Activated CD4-positive, alpha-beta T cell treated with anti-CD3 and anti-CD28 coated beads for 4 hours (primary cell): ENCODE results near the gene MRPL55.
A peak's percentile ranks its signal among the peaks of the same experiment; 100 is the strongest.

Source experiments
- DNase-seq, 2 donors: peaks; one replicate each; pipeline ENCODE4 v3.0.0-alpha.2; 2020

The MRPL55 gene

DNA sequence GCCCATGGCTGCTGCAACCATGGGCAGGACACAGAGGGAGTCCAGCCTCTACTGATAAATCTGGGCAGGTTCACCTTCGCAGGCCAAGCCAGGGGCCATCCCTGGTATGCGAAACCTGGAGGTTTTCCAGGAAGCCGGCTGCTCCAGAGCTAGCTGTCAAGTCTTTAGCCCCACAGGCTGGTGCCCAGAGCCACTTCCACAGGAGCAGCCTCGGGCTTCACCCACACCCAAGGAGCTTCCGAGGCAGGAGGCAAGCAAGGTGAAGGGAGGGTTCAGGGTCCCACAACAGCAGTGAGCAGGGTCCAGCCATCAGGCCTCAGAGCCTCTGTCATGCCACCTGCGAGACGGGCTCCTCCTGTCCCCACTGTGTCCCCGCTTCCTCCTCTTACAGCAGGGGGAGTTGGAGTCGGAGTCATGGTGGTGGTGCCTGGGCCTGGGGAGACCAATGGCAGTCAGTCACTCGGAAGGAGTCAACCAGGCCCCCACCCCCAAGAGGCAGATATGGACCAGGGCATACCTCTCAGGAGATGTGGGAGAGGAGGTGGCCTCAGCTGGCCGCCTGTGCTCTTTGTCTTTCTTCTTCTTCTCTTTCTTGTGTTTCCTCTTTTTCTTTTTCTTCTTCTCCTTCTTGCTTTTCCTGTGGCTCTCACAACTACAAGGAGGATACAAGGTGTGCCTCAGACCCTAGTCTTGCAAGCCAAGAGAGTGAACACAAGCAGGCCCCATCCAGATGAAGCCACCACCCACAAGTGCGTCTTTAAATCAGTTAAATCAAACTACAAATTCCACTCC lies 8.1 kb downstream of the MRPL55 start:
- DNase-seq: no peak

DNA sequence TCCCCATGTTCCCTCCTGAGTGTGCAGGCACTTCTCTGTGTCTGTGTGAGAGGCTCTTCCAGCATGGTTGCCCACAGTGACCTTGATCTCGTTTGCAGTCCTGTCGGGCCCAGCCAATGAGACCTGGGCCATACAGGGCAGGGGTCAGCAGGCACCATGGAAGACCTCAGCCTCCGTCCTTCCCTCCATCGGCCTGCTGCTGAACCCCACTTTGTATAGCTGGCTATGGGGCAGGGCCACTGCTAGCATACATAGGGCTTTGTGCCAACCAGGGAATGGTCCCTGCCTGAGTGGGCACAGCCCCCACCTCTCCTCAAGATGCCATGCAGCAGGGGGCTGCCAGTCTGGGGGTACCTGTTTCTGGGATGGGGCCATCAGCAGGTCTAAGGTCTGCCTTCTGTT lies 9.8 kb downstream of the MRPL55 start:
- no peak for DNase-seq

DNA sequence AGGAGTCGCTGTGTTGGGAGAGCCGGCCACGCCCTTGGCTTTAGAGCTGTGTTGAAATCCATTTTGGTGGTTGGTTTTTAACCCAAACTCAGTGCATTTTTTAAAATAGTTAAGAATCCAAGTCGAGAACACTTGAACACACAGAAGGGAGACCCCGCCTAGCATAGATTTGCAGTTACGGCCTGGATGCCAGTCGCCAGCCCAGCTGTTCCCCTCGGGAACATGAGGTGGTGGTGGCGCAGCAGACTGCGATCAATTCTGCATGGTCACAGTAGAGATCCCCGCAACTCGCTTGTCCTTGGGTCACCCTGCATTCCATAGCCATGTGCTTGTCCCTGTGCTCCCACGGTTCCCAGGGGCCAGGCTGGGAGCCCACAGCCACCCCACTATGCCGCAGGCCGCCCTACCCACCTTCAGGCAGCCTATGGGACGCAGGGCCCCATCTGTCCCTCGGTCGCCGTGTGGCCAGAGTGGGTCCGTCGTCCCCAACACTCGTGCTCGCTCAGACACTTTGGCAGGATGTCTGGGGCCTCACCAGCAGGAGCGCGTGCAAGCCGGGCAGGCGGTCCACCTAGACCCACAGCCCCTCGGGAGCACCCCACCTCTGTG lies 10.7 kb downstream of the MRPL55 start:
- no peak for DNase-seq

DNA sequence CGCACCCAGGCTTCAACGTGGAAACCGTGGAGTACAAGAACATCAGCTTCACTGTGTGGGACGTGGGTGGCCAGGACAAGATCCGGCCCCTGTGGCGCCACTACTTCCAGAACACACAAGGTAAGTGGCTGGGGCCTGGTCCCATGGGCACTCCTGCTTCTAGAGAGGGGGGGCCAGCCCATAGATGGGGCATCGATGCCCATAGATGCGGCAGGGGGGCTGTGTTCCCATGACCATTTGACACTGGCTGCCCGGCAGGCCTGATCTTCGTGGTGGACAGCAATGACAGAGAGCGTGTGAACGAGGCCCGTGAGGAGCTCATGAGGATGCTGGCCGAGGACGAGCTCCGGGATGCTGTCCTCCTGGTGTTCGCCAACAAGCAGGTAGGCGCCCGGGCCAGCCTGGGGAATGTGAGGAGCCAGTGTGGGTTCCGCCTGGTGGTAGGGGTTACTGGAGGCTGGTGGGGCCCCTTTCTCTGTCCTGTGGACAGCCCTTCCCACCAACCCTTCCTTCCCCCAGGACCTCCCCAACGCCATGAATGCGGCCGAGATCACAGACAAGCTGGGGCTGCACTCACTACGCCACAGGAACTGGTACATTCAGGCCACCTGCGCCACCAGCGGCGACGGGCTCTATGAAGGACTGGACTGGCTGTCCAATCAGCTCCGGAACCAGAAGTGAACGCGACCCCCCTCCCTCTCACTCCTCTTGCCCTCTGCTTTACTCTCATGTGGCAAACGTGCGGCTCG lies 11.6 kb downstream of the MRPL55 start:
- DNase-seq: peak in 1 of 2 donors; percentile 0

DNA sequence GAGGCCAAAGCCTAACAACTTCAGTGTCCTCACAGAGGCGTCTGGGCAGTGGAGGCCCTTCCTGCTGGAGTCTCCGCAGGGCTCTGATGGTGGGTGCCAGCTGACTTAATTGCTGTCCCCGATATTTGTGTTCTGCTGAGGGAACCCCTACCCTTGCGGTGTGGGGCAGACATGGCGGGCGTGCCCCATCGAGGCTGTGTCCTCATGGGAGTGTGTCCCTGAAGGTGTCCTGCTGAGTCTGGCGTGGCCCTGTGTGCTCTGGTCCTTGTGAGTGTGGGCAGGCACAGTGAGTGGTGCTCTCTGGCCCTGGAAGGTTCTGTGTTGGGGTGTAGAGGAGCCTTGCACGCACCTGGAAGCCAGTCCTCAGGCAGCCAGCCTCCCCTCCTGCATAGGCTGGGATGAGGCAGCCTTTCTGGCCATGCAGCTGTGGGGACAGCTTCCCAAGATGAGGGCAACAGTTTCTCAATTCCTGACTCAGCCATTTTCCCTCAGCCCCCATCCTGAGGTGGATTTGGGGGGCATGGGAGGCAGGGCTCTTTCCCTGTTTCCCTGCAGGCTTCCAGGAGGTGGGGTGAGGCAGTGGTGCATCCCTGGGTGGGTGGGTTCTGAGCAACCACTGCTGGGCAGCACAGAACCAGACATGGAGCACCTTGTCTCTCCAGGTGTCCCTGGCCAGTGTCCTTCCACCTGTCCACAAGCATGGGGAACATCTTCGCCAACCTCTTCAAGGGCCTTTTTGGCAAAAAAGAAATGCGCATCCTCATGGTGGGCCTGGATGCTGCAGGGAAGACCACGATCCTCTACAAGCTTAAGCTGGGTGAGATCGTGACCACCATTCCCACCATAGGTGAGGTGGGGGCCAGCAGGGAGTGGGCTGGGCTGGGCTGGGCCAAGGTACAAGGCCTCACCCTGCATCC lies 12.4 kb downstream of the MRPL55 start:
- DNase-seq: no peak

DNA sequence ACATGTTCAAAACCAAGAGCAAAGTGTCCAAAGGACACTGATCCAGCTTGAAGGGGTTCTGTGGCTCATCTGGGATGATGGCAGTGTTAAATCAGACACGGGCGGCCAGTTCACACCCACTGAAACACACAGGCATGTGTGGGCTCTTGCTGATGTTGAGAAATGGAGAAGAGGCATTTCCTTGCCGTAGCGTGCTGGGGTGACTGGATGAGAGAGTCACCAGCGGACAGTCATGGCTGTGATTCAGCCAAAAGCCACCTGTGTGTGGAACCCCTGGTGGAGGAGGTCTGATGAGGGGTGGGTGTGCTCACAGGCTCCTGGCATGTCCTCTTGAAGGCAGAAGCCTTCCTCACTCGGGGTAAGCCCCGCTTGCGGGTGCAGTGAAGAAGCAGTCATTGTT lies 13.2 kb downstream of the MRPL55 start:
- DNase-seq: no peak

DNA sequence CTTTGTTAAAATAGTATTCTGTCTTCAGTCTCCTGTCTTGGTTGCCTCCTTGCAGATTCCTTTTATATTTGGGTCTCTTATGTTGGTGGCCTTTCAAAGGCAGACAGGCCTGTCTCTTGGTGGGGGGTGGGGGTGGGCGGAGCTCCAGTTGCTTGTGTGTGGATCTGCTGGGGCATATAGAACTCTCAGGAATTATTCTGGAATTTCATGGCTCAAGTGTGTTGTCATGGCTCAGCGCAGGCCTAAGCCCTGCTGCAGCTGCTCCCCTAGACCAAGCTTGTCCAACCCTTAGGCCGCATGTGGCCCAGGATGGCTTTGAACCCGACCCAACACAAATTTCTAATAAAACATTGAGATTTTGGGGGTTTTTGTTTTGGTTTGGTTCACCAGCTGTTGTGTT lies 13.9 kb downstream of the MRPL55 start:
- no peak for DNase-seq

DNA sequence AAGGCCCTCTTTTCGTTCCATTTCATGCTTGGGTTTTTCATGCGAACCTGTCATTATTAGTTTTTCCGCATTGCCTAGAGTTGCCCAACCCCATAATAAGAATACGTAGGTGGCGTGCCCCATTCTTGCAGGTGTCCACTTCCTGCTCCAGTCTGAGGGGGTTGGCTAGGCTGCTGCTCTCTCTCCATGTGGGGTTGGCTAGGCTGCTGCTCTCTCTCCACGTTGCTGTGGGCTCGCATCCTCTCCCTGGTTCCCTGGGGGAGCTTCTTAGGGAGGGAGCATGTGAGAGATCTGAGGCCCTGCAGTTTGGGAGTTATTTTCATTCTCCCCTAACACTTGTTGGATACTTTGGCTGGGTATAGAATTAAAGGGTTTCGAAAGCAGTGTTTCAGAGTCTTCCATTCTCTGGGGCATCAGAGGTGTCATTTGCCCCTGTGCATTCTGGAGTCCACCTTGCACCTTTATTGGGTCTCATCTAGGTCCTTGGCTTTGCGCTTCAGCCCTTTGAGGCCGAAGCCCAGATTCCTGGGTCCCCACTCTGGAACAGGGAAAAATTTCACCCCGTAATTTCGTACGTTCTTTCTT lies 14.6 kb downstream of the MRPL55 start:
- no peak for DNase-seq

DNA sequence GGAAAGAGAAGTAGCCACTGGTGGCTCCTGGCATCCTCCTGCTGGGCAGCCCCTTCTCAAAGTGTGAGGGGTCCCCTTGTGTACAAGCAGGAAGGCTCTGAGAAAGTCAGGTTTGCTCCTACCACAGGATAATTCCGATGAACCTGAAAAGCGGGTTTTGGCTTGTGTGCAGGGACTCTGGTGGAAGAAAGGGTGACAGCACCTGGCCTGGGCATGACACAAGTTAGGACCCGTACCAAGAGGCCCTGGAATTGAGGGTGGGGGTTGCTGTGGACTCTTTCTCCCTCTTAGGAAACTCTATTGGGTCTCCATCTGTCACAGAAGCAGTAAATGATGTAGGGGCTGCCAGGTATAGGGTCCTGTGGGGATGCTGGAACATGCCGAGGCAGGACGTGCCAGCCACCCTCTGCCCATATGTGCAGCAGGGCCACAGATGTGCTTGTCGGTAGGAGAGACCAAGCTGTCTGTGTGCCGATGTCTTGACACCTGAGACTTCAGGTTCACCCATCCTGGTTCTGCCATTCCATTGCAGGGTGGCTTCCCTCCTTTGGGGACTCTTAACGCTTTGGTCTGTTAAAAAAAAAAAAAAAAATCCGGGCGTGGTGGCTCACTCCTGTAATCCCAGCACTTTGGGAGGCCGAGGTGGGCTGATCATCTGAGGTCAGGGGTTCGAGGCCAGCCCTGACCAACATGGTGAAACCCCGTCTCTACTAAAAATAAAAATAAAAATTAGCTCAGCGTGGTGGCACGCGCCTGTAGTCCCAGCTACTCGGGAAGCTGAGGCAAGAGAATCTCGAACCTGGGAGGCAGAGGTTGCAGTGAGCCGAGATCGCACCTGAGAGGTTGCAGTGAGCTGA lies 15.8 kb downstream of the MRPL55 start:
- no peak for DNase-seq

DNA sequence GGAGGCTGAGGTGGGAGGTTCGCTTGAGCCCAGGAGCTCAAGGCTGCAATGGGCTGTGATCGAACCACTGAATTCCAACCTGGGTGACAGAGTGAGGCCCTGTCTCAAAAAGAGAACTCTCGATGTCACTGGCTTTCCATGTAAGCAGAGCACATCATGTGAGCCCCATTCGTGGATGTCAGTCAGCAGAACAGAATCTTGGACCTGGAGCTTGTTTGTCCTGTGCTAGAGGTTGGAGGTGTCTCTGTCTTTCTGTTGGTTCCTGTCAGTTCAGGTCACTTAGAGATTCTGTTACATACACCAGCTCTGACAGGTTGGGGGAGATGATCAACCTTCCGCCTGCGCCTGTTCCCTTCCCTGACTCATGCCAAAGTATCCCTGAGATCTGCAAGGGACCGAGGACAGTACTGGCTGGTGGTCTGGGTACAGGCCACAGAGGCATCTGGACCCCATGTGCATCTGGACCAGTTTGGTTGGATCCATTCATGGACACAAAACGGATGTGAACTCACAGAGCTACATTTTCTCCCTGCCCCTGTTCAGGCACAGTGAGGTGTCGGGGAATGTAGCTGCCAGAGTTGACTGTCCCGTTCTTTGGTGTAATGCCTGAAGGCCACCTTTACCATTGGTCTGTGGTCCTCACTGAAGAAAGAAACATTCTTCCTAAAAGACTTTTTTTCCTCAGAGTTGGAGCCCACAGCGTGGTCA lies 16.6 kb downstream of the MRPL55 start:
- no peak for DNase-seq

DNA sequence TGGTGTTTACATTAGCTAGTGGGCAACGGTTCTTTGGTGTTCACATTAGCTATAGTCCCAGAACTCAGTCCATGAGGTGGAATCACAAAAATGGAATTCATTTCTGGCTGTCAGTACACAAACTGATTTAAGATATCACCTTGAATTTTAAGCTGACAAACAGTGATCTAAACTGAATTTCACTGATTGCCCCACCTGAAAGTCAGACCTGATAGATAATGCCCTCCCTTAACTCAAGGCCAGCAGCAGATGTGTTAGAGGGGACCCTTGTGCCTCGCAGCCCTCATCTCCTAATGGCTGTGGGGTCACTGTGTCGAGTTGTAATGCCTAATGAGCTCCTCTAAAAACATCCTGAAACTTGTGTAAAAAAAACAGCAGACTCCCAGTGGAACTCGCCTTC lies 18.0 kb downstream of the MRPL55 start:
- no peak for DNase-seq

DNA sequence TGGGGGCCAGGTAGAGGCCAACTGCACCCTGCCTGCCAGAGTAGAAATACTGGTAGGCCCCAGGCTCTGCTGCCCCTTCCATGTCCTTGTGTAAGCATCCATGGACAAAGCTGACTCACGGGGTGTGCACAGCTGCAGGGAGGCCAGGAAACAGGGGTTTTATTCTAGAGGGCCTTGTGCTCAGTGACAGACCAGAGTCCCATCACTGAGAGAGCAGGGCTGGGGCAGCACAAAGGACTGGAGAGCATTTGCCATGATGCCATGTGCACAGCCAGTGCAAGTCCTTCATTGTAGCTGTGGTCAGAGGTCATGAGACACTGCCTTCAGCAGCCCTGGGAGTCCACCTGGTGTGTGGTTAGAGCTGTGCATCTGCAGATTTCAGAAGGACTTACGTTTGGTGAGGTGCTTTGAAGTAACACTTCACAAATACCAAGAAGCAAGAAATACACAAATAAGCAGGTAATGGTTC lies 18.5 kb downstream of the MRPL55 start:
- DNase-seq: no peak

DNA sequence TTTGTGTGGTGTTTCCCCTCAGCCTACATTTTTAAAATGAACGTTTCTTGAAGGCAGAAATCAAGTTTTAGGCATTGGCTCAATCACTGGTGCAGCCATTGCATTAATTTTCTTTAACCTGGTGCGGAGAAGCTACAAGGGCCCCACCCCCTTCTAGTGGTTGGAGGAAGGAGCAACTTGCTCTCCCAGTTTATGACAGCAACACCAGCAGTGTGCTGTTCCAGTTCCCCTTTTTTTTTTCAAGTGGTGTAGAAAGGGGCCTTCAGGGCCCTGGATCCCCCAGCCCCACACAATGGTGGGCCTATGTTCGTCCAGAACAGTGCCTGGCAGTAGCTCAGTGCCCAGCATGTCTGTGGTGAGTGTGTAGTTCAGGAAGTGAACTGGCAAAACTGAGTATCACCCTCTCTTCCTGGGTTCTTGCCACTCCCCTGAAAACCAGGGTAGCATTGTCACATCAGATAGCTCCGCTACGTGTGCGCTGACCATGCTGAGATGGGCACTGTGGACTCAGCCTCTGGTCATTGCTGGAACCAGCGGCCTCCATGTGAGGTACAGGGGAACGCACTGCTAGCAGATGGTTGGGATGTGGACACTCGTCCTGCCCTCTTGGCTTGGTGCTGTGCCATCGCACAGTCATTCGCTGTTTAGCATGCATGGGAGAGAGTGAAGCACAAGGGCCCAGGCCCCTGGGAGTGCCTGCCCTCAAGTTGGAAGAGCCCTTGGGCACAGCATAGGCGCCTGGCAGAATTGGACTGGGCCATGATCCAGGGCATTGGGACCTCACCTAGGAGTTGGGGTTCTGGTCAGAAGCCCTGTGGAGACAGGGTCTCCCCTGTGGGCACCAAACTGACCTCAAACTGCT lies 19.3 kb downstream of the MRPL55 start:
- DNase-seq: no peak

DNA sequence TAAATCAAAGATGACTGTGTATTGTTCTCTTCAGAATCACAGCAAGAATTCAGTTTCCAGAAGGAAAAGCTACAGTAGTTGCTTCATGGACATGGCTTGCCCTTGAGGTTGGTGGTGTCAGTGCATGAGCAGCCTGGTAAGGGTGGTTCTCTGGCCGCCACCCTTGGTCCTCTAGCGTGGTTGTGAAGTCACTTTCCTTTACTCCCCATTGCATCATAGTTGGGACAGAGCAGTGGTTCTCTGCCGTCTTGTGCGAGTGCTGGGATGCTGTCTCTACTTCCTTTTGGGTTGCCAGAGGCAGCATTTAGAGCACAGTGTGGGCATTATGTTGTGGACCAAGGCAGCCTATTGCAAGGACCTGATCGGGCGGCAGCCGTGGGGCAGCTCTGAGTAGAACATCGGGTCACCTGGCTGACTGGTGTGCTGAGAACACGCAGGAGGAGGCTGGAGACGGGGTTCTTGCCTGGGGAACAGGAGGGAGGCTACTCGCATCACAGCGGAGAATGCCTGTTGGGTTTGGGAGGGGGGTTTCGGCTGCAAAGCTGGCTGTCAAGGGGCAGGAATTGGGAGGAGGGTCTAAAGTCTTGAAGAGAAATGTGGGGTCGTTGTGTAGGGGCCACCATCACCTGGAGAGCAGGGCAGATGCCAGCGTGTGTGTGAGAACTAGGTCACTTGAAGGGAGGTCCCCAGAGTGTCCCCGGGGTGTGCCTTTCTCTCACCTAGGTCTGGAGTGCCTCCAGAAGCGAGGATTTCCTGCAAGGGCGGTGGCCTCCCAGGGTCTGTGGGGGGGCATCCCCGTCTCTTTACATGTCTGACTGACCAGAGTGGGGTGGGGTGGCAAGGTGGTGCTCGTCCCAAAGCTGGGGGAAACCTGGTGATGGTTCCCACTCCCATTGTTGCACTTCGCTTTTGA lies 20.3 kb downstream of the MRPL55 start:
- DNase-seq: no peak

DNA sequence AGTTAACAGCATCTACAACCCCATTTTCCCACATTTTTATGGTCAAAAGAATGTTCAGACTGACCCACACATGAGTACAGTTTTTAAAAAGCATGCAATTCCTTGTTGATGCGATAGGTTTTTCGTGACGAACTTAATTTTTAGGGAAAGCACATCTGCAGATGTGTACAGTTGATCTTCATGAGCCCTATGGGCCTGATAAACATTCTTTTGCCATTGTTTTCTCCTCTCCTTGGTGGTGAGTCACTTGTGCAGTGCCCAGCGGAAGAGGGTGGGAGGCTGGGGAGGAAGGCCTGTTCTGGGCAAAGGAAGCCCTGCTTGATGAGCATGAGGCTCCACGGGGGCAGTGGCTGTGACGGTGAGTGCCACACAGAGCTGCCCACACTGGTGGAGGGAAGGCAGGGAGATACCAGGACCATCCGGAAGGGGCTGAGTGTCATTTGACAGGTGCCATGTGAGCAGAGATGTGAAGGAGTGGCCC lies 21.3 kb downstream of the MRPL55 start:
- DNase-seq: peak in 1 of 2 donors; percentile 42

DNA sequence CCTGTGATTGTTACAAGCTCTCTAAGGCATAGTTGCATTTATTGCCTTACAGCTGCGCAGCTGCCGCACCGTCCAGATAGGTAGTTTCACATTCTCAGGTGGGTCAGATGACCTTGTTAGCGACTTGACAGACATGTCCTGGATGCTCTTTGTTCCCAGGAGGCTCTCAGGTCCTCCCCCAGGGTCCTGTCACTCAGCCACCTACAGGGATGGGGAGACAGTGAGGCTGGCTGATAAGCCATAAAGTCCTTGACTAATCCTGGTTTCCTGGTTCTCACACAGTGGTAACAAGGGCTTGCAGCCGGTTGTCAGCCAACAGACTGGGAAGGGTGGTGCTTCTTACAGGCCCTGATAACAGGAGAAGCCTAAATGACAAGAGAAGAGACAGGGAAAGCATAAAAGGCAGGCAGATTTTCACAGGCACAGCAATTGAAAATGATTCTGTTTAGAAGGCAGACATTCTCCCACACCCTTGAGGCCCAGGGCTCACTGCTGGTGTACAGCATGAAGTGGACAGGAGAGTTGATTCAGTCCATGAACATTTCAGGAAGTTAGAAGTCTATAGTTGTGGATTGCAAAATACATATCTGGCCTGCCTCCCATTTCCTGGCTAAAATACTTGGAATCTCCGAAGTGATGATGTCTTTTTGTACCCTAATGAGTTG lies 23.7 kb downstream of the MRPL55 start:
- no peak for DNase-seq

DNA sequence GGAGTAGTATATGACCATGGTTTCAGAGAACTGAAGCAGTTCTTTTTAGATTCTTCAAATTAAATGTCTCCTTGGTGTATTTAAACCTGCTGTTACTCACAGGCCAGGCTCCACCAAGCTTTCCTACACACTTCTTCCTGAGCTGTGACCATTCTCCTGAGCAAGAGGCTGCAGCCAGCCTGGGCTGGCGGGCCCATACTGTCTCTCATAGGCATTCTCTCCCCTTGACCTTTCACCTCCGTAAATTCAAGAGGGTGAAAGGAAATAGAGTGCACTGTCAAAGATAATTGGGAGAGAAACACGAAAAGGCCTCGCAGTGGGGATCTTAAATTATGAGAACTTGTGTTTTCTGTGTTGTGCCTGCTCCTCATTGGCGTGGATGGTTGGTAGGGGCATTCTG lies 24.3 kb downstream of the MRPL55 start:
- no peak for DNase-seq

DNA sequence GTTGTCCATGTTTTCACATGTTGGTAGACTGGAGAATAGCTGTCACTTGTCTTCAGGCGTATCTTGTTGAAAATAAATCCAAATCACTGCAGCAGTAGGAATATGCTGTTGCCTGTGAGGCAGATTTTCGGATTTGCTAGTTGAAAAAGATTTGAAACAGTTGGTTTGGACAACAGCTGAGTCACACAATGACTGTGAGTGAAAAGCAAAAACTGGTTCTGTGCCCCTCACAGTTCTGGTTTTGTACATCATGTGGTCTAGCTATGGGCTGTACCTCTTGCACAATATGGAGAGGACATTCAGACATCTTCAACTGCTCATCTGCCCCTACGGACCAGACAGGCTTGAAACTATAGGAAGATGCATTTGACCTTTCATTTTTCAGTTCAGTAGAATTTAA lies 24.8 kb downstream of the MRPL55 start:
- no peak for DNase-seq
